ENCODE data around the gene RAI1. TPM values are rescaled to one million over a fixed set of nuclear protein-coding genes. Genes with fewer than 3 reads are reported as not detected.

RAI1 gene
- total and polyA plus RNA-seq, 2 of the 8 experiments (the other 6 are each of a cell fraction or from before 2014, with no cell fraction given), result 0.39 to 1.2 TPM

GRCh38 chr17:17813055-17813724 lies 131.9 kb downstream of the RAI1 start:
- H3K4me3 ChIP-seq (ENCODE audit: extremely low read depth in 1 of 4, insufficient read depth in 2 of 4, low read depth in 3 of 4, low read length in 4 of 4), result no peak overlapping the region
- peaks cover 6 to 23% (median 16%) of the 10 kb centered on the region in 4 experiments for H3K27me3 ChIP-seq (replicated peaks in 1 of 4; ENCODE audit: control insufficient read depth in 3 of 4, extremely low read depth in 1 of 4, insufficient read depth in 3 of 4, low read length in 3 of 4)
- TF ChIP-seq, protein P1, sequence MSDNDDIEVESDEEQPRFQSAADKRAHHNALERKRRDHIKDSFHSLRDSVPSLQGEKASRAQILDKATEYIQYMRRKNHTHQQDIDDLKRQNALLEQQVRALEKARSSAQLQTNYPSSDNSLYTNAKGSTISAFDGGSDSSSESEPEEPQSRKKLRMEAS (IDR thresholded peaks at IDR 0.05), result no peak
- TF ChIP-seq TCF12 (IDR thresholded peaks at IDR 0.05; ENCODE audit: low read depth, low read length) (no peak), KDM4A (IDR thresholded peaks at IDR 0.05; ENCODE audit: low read depth, low read length, severe bottlenecking) (no peak), YY1 (IDR thresholded peaks at IDR 0.05; ENCODE audit: low read depth, low read length) (no peak), PHF8 (conservative IDR thresholded peaks at IDR 0.05; ENCODE audit: low read depth, low read length) (no peak), SUZ12 (IDR thresholded peaks at IDR 0.05; ENCODE audit: low read length) (no peak), POLR2AphosphoS5 (IDR thresholded peaks at IDR 0.05; ENCODE audit: low read depth, low read length) (0 out of 2 replicates have a peak, but pooled peaks have one; percentile 13), CHD2 (IDR thresholded peaks at IDR 0.05; ENCODE audit: low read length) (no peak)
- TF ChIP-seq, protein P2, sequence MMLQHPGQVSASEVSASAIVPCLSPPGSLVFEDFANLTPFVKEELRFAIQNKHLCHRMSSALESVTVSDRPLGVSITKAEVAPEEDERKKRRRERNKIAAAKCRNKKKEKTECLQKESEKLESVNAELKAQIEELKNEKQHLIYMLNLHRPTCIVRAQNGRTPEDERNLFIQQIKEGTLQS (IDR thresholded peaks at IDR 0.05; ENCODE audit: insufficient read depth, low read depth, low read length), result no peak
- FAIRE-seq (no peak), DNase-seq (ENCODE audit: low read depth in 1 of 2, low spot score in 2 of 2) (no peak)
- POLR2A ChIA-PET (ENCODE audit: partially characterized antibody), result interaction anchor here (0.7 to 24.7 kb wide), 7 partner anchors 17 to 113 kb away, joined by 3 to 532 read pairs (median 5); partner anchors contain the start of gene SREBF1
- H2AFZ ChIP-seq (ENCODE audit: low read length), result no peak overlapping the region
- H3K27ac ChIP-seq (ENCODE audit: low read depth, low read length), result no peak overlapping the region
- no peak overlapping the region for H3K56ac ChIP-seq (replicated peaks; ENCODE audit: insufficient read length, low read depth, low read length)
- H2BK12ac ChIP-seq (ENCODE audit: low read depth, low read length), result no peak overlapping the region
- H3K18ac ChIP-seq (ENCODE audit: extremely low read depth, low read length), result no peak overlapping the region
- peaks cover 6 to 19% of the 10 kb centered on the region in 2 experiments for H4K20me1 ChIP-seq (replicated peaks in 1 of 2; ENCODE audit: control insufficient read depth in 1 of 2, insufficient read depth in 2 of 2, low read length in 2 of 2)
- H3K23me2 ChIP-seq (ENCODE audit: low read depth, low read length), result peaks cover 10% of the 10 kb centered on the region; the same call in 1 of the 2 replicates
- no peak overlapping the region for H3K9ac ChIP-seq (replicated peaks in 1 of 4; ENCODE audit: extremely low read depth in 1 of 4, low read depth in 3 of 4, low read length in 3 of 4)
- H2BK15ac ChIP-seq (ENCODE audit: low read length), result no peak overlapping the region
- no peak overlapping the region for H3K14ac ChIP-seq (ENCODE audit: insufficient read length)
- no peak overlapping the region for H3K4me2 ChIP-seq (ENCODE audit: insufficient read depth in 1 of 2, low read depth in 2 of 2, low read length in 2 of 2)
- no peak overlapping the region for H4K5ac ChIP-seq (ENCODE audit: insufficient read length, low read depth, low read length)
- no peaks in the 10 kb centered on the region for H3K79me2 ChIP-seq (ENCODE audit: control insufficient read depth in 1 of 2, insufficient read depth in 2 of 2, low read length in 2 of 2)
- no peak overlapping the region for H4K8ac ChIP-seq (ENCODE audit: extremely low read depth, insufficient read depth, low read length)
- 0 out of 2 replicates have a peak, but pooled peaks cover 4% of the 10 kb centered on the region for H3K79me1 ChIP-seq (ENCODE audit: low read depth, low read length)
- H3K9me3 ChIP-seq (ENCODE audit: insufficient read depth in 2 of 2, low read depth in 1 of 2, low read length in 1 of 2), result no peaks in the 10 kb centered on the region
- H3K4me1 ChIP-seq (replicated peaks in 1 of 4; ENCODE audit: control insufficient read depth in 3 of 4, insufficient read depth in 4 of 4, low read length in 3 of 4), result peaks cover 0 to 20% (median 12%) of the 10 kb centered on the region in 4 experiments; a peak in 6 of 7 replicates
- 96% methylated on average over 24 of the region's 25 CpGs; no CpG with 5 or more reads in 1 of the 2 experiments for WGBS, 2 experiments (ENCODE audit: extremely low coverage in 1 of 2, insufficient coverage in 1 of 2, insufficient read length in 1 of 2, insufficient replicate concordance in 2 of 2, low coverage in 1 of 2, low lambda C conversion rate in 2 of 2, missing lambda C conversion rate in 1 of 2)
- H4K91ac ChIP-seq (replicated peaks; ENCODE audit: insufficient read length, low read length), result no peak overlapping the region
- no peak overlapping the region for H3K4ac ChIP-seq (replicated peaks; ENCODE audit: insufficient read length, low read depth, low read length)
- H3K23ac ChIP-seq (ENCODE audit: insufficient read length), result no peak overlapping the region
- H3K36me3 ChIP-seq (ENCODE audit: control insufficient read depth in 2 of 4, insufficient read depth in 4 of 4, low read length in 3 of 4), result peaks cover 18 to 41% (median 34%) of the 10 kb centered on the region in 4 experiments; a peak in 7 of 8 replicates
- CTCF ChIA-PET (ENCODE audit: partially characterized antibody), result interaction anchor here (0.7 to 18.1 kb wide), 34 partner anchors 9 to 1885 kb away, joined by 3 to 375 read pairs (median 12); partner anchors contain the start of gene SREBF1
- no peak overlapping the region for H2BK5ac ChIP-seq (ENCODE audit: low read depth, low read length)
- no peak overlapping the region; the same call in 1 of the 2 replicates for H2AK5ac ChIP-seq (ENCODE audit: low read depth, low read length)
- no peak overlapping the region for H2BK20ac ChIP-seq (ENCODE audit: low read length)
- H2BK120ac ChIP-seq (replicated peaks; ENCODE audit: low read depth, low read length), result no peak overlapping the region

All from H1 (cell line).